HG02798 (cell line): ENCODE data around the gene CSKMT.

ENCODE experiments used
- ATAC-seq: cut with Tn5 transposase; IDR thresholded peaks from one replicate; pipeline ENCODE4 v1.9.1; 2021; ENCODE audit warnings: mild to moderate bottlenecking; ENCODE audit not compliant: unreplicated experiment, poor library complexity

Gene CSKMT

DNA sequence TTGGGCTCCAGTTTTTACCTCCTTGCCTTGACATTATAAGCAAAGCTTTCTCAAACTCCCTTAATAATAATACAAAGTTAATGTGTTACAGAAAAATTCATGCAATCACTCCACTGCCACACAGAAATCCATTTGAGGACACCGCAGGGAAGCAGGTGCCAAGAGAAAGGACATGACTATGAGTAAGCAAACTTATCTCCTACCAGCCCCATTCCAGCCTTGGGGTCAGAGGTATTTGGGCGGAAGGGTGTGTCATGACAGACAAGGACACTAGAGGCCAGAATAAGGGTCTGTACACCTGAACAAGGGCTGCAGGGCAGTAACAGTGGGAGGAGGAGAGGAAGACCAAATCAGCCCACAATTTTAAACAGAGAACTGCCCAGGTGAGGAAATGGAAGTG lies 48.2 kb downstream of the CSKMT start:
- no peak for ATAC-seq

DNA sequence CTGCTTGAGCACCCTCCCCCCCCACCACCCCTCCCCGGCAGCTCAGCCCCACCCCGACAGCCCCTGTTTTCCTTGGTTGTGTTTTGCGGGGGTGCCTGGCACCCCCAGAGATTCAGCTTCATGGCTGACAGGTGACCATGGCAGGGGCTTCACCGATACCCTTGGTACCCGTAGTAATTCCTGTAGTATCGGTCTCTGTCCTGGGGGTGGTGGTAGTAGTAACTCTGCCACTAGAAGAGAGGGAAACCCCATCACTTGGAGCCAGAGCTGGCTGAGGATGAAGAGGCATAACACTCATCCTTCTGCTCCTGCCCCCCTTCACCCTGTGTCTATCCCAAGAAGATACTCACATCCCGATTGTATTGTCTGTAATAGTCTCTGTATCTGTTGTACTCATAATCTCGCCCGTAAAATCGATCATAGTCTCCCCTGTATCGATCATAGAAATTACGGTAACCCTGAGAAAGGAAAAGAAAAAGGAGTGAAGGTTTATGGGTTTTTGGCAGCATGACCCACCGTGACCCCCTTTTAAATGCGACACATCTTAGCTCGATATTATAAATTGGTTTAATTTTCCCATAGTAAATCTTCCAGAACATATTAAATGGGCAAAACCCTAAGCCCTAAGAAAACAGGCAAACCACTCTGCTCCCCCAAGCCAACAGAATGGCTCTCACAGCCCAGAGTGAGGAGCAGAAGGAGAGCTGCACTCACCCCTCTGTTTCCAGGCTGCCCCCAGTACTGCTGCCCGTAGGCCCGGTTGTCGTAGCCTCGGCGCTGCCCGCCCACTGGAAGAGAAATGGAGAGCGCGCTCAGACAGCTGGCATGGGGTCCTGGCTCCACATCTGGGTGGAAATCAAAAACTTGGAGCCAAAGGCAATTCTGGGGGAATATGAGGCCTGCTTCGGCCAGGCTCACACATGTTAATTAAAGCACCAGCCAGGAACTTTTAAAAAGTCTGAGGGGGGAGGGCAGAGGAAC lies 50.3 kb downstream of the CSKMT start:
- no peak for ATAC-seq

DNA sequence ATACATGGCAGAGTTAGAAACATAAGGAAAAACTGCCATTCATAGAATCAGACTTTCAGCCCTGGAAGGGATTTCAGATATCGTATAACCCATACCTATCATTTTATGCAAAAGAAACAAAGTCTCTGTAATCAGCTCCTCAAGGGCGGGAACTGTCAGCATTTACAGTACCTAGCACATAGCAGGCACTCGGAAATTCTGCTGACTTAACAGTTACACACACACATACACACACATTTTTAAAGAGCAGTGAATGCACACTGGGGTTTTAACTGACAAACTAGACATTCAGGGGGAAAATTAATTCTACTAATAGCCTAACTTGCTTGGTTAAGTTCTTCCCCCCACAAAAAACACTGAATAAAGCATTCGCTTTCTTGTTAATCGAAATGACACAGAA lies 51.1 kb downstream of the CSKMT start:
- no peak for ATAC-seq

DNA sequence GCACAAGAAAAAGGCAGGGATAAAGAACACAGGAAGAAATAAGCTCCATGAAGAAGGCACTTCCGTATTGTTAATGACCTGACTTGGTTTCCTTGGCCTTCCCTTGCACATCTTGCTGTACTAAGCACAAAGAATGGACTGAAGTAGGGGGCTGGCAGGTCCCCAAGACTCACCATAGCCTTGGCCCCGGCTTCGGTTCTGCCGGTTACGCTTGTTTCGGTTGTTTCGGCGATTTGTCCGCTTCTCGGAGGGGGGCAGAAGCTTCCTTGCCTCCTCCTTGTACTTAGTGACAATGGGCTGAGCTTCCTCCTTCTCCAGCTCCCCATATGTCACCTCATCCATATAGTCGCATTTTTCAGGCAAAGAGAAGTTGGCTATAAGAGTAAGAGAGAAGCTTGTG lies 51.7 kb downstream of the CSKMT start:
- no peak for ATAC-seq
